ENCODE results near the gene BTG2.

BTG2 gene

DNA sequence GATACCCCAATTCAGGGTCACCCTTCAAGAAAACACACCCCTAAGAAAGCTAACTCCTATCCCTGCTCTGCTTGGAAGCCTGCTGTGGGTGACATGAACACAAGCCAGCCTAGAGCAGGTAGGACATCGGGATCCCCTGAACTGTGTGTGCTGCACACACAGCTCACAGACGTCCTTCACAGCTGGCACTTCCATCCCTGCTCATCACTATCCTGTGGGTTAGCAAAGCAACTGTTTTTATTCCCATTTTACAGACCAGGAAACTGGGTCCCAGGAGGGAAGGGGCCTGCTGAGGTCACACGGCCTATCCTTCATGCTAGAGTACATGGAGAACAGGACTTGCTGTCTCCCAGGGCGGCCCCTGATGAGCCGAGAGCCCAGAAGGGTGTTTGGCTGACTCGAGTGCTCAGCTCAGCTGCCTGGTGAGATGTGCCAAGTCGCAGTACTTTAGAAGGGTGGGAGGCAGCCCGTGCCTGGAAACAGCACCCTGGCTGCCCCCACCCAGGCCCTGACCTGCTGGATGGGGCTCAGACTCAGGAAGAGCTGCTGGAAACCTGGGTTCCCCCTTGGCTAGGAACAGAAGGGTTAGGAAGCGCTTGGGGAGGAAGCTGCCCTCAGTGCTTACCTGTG, 28.3 kb upstream of the BTG2 start:
- DNase-seq (ENCODE audit: low read depth) = no peak

DNA sequence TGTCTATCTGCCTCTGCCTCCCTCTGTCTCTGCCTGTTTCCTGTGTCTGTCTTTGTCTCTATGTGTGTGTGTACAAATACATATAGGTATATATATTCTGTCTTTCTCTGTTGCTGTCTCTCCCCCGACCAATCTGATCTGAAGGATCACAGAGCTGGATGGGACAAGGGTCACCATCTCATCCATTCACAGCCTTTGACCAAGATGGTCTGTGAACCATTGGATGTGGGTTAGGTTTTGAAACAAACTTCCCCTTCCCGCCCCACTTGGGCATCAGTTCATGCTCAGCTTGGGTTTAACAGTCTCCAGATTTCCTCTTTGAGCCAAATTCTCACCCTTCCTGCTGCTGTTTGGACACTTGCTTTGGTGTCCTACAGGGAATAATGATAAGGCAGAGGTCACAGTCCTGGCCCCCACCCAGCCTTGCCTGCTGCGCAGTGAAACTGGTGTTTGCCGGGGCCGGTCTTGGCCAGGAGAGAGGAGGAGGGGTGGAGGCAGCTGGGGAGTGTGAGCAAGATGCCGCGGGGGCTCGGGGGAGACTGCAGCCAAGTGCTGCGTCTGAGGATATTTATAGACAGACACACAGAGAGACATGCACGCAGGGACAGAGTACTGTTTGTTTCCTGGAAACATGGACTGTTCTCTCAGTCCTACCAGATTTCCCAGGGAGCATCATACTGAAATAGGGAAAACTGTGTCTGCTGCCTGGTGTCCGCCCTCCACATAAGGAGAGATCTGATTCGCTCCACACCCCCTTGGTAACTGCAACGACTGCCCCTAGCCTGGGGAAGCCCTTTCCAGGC, 27.0 kb upstream of the BTG2 start:
- no peak for DNase-seq (ENCODE audit: low read depth)

DNA sequence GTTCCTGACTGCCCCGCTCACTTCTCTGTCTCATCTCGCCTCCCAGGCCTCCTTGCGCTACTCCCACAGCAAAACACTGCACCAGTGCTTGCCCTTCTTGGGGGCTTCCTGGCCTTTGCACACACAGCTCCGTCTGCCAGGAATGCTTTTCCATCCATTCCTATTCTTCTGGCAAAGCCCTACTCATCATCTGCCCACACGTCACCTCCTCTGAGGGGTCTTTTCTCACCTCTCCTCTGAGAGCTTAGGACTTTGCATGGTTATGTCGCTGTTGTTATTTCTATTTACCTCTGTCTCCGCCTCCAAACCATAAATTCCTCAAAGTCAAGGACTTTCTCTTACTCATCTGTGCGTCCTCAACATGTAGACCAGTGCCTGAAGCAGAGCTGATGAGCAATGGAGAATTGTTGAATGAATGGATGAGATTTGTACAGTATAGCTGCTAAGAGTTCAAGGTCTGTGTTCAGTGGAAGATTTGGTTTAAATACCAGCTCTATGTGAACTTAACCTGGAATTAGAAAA, 26.4 kb upstream of the BTG2 start:
- DNase-seq (ENCODE audit: low read depth) = no peak

DNA sequence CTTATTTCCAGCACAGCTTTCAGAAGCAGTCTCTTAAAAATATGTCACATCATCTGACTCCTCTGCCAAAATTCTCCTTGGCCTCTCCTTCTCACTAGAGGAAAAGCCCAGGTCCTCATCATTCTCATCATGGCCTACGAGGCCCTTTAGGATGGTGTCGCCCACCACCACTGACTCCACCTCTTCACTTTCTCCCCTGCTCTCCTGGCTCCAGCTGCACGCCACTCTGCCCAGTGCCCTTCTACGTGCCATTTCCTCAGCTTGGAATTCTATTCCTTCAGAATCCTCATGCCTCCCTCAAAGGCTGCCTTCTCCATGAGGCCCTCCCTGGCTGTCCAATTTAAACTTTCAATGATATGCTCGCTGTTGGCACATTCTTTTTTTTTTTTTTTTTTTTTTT, 25.3 kb upstream of the BTG2 start:
- no peak for DNase-seq (ENCODE audit: low read depth)

DNA sequence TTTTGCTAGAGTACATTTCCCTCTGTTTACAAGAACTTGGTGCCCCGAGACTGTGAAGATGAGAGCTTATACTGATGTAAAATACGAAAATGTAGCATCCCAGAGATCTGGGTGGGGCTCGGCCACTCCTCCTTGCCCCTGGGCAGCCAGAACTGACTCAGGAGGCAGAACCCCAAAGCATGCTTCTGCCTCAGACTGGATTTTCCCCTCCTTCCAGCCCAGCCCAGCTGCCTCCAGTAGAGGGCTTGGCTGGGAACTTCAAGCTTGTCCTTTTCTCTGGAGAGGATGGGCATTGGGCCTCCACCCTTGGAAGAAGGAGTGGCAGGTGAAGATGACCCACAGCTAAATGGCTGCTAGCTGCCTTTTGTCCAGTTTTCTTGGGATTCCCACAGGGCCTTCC, 24.3 kb upstream of the BTG2 start:
- no peak for DNase-seq (ENCODE audit: low read depth)

DNA sequence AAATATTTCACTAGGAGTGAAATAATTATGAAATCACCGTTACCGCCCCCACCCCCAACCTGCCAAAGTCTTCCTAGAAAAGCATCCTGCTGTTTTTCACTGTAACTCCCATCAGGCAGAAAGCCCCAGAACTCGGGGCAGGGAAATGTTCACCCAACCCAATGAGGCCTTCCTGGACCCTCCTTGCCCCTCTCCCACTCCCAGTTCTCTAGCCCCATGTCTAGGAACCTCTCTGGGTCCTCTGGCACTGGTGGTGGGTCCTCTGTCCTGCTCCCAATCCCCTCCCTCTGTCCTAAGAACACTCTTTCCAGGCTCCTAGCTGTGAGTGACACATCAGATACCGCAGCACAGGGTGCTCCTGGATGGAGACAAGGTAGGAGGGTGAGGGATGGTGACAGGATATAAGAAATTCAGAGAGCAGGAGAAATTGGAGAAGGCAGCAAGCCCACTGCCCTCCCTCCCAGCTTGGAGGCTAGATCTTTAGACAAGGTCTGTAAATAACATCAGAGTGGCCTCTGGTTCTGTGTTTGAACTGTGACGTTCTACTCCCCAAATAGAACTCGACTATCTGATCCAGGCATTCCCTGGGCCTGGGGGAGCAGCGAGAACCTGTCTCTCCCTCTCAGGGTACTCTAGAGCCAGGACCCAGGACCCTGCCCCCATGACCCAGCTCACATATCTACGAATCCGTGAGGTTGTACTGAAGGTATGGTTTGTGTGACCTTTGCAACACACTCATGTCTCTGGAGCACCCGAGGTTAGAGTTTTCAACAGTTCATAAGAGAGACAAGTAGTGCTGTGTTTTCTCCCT, 23.3 kb upstream of the BTG2 start:
- no peak for DNase-seq (ENCODE audit: low read depth)

DNA sequence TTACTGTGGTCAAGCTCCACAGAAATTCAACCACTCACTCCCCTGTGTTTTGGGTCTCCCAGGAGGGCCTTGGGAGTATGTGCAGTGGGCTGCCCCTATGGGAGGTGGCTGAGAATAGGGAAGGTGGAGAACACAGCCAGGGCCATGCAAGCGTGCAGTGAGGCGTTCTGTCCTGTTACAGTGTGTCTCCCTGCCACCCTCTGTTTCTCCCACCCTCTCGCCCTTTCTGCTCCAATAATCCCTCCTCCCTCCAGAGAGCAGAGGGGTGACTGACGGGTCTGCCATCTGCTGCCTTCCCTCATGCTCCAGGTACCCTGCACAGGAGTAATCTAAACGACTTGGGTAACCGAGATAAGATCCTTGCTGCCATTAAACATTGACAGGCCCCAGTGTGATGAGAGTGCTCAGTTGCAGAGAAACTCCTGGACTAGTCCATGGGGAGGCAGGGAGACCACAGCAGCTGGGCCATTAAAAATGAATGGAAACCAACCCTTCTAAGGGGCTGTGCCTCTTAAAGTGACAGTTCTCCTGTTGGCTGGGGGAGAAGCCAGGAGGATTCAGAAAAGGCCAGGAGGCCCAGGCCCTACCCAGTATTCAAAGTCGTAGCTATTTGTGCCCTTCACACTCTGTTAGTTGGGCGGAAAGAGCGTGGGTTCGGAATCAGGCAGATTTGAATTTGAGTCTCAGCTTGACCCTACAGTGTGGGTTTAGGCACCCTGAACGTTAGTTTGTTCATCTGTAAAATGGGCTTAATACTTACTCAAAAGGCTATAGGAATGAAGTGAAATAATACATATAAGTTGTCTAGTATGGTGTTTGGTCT, 22.4 kb upstream of the BTG2 start:
- DNase-seq (ENCODE audit: low read depth) = no peak

DNA sequence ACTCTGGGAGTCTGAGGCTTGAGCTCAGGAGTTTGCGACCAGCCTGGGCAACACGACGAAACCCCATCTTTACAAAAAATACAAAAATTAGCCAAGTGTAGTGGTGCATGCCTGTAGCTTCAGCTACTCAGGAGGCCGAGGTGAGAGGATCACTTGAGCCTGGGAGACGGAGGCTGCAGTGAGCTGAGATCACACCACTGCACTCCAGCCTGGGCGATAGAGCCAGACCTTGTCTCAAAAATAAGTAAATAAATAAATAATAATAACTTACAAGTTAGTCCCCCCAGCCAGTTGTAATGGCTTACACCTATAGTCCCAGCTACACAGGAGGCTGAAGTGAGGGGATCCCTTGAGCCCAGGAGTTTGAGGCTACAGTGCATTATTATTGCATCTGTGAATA, 21.7 kb upstream of the BTG2 start:
- no peak for DNase-seq (ENCODE audit: low read depth)

DNA sequence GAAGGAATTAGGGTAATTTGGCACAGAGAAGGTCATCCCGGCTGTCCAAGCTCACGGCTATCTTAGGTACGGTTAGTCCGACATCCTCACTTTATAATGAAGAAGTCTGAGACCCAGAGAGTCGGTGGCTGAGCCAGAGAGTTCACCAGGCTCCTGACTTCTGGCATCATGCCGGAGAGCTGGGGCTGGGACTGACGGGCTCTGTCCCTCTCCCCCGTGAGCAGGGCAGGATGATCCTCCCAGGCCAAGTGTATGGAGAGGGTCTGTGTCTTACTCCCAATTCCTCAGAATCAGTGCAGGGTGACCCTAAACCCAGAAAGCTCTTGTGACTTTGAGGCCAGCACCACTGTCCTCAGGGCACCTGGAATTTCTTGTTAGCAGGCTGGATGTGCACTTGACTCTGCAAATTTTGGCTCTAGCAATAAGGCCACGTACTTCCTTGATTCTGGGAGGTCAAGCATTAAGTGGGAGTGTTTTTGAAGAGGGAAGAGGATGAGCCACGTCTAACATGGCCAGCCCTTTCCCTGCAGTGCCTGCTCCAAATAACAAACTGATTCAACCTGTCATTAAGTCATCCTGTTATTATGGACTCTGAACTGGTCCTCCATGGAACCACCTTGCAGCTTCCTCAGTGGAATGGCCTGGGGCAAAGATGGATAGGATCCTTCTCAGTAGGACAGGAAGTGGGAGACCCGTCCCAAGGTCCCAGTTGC, 20.8 kb upstream of the BTG2 start:
- DNase-seq (ENCODE audit: low read depth) = no peak

DNA sequence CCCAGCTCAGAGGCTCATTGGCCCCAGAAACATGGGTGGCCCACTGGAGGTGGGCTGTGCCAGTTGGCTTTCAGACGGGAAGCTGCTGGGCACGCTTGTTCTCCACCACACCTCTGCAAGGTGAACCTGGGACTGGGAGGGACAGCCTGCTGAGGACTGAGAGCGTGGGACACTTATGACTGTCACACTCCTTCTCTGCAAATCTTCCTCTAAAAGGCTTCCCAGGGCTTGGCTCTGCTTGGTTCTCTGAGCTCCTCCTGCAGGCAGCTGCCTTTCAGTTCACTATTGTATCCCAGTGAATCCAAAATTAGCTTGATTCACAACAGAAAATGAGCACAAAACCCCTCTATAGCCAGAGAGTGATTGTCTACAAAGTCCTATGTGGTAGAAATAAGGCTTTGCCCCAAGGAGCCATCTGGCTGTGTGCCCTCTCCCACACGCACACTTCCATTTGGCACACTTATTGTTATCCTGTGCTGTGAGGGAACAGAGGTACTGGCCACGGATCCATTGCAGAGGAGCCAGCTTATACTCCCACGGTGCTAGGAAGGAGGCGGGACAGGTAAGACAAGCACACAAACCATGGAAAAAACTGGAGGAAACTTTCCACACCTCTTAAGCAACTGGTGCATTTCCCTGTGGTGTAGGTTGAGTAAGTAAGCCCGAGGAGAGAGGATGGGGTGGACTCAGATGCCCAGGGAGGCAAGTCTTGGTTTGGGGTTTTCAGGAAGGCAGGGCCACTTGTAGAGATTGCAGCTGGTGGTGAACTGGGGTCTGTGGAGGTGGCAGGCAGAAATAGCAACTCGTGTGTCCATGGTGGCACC, 18.9 kb upstream of the BTG2 start:
- DNase-seq (ENCODE audit: low read depth) = no peak

DNA sequence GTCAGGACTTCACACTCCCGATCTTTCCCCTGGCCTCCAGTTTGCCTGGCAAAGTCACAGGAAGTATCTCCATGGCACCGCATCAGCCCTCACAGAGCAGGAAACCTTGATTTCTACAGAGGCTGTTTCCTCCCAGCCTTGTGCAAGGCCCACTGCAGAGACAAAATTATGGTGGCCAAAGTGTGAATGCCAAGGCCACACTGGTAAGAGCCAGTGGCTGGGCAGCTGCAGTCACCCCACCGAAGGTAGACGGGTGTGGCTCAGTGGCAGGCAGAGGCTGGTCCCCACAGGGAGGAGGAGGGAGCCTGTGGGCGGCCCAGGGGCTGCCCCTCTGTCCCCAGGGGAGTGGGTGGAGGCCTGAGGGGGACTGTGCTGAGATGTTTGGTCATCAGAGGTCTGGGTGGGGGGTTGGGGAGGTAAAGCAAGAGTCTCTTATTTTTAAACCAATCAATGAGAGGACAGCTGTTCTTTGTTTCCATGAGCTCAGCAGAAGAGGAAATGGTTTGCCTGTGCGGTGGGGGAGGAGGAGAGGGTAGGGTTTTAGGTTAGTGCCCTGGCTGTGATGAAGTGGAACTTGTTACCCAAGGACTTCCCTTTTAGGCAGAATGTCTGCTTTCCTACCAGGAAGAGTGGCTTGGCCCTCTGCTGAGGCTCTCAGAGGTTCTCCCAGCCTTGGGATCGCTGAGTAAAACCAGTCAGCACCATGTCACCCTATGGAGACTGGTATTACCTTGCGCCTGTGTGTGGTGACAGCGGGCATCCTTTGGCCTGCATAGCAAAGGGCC, 18.0 kb upstream of the BTG2 start:
- DNase-seq (ENCODE audit: low read depth) = no peak

DNA sequence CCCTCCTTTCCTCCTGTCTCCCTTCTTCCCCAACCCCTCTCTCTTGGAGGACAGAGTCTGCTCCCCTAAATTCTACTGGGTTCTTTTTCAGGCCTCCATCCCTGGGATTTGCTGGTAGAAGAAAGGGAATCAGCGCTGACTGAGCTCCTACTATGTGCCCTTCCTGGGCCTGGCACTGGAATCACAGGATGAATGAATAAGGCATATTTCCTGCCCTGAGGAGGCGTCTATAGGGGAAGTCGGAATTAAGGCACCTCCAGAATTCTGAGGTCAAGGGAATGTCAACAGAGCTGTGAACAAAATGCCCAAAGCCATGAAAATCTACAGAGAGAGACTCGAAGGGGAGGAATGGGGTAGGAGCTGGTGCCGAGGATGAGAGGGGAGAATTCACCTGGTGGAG, 17.4 kb upstream of the BTG2 start:
- DNase-seq (ENCODE audit: low read depth) = no peak

DNA sequence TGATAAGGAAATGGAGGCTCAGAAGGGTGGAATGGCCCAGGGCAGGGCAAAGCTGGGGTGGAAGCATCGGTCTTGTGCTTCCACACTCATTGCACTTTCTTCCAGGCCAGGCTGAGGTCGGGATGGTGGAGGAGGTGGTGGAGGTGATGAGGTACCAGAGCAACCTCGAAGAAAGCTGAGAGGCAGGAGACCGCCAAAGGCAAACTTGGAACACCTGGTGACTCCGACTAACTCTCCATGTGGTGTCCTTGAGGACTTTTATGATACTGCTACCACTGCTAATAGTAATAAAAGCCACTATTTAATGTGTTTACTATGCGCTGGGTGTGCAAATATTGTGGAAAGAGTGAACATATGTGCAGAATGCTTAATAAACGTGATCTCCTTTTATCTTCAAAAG, 16.9 kb upstream of the BTG2 start:
- DNase-seq (ENCODE audit: low read depth) = no peak

DNA sequence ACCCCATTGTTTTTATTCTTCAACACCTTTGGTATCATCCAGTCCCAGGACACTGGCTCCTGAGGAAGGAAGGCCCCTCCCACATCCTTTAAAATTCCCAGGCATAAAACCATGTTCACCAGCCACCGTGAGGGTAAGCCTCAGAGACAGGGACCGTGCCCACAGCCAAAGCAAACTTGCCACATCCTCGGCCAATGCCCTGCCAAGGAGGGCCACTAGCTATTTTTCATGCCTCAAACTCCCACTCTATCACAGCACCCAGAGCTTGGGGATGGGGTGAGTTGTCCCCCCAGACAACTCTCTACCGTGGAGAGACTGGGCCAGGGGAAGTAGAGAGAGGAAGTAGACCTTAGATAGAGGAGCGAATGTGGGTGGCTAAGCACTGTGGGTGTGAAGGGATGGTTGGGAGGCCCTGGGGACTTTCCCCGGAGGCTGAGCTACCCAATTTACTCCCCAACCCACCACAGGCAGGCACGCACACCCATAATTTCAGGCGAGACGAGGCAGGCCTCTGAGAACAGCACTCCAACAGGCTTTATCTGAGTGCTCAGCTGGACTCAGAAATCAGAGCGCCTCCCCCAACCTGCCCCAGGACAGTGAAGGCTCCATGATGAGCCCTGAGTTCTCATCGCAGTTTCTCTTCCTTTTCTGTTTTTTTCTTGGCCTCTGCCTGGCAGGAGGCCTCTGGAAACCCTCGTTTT, 15.9 kb upstream of the BTG2 start:
- peak; percentile 85 for DNase-seq (ENCODE audit: low read depth)

DNA sequence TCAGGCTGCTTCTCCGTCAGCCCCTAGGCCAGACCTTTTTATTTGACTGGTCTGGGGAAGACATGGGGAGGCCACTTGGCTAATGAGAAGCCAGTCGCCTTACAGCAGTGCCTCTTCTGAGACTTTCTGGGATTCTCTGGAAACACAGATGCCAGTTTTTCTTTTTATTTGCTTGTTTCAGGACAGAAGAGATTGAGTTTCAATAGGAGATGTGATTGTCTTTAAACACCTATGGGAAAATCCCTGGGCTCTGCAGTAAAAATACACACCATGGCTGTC, 15.4 kb upstream of the BTG2 start:
- DNase-seq (ENCODE audit: low read depth) = no peak

DNA sequence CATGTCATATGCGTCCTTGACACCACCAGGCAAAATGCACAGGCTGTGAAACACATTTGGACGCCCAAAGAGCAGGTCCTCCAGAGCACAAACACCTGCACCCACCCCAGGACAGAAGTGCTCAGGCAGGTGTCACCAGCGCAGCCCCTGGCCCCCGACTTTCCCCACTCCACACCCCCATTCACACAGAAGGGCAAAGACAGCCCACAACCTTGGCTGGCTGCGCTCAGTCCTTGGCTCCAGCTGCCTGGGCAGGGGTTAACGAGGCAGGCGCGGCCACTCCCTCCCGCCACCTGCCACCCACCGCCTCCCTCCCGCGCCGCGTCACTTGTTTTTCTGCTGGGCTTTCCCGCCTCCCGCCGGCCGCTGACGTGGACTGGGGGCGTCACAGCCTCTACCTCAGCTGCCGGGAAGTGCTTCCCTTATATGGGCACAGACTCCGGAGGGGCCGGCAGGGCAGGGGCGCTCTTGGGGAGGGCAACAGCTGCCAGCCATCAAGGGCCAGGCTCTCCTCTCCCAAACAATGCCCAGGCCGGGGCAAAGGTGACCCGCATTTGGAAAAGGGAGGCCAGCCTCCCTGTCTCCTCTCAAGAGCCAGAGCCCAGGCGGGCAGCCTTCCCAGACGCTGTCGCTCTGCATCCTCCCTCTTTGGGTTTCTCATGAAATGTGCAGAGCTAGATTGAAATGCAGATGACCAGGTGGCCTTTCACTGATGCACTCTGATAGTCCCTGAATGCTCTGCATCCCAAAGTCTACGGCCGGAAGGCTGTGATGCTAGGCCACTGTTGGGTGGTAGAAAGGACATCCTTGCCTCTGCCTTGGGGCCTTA, 14.8 kb upstream of the BTG2 start:
- peak; percentile 97 for DNase-seq (ENCODE audit: low read depth)

DNA sequence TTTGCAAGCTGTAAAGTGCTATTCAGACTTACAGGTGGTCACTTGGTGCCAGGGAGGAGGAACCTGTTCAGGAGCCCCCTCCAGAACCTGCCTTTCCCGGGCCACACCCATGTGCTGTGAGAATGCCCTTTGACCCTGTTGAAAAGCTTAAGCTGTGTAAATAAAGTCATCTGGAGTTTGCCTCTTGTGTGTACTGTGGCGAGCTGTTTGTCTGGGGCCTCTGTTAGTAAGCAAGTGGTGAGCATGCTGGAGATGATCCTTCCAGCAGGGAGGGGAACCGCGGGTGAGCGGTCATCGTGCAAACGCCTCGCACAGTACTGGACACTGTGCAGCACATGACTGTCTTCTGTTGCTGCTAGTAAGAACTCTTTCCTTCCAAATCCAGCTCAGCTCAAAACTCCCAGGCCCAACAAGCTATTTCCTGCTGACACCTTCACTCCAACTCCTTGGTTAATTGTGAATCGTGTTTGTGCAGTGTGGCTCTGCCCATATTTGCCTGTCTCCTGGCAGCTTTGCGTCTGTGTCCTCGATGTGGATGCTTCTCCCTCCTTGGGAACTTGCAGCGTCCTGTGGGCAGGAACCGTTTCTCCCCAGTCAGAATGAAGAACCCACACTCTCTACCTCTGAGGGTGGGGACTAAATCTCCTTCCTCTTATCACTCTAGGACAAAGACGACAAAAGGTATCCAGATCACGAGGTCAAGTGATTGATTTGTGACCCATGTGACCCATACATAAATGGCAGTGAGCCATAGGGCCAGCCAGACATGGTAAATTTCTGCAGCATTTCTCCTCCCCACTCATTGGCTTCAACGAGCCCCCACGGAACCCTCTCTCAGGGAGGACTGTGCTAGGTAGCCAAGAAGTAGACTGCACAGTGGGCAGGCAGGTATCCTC, 13.9 kb upstream of the BTG2 start:
- no peak for DNase-seq (ENCODE audit: low read depth)
